Activated T-helper 1 cell treated with Interleukin-2 at 50 U/mL for 16 hours (primary cell): Measurements from ENCODE around the gene MLYCD.

Experiments used
- DNase-seq: peaks from one replicate; pipeline ENCODE4 v3.0.0-alpha.2; 2020; ENCODE audit warnings: low read depth

Gene MLYCD

GRCh38 chr16:83899978-83900377 lies 1.1 kb downstream of the MLYCD start:
- DNase-seq, result no peak

- DNase-seq, result no peak
These were observed 1.7 kb downstream of the MLYCD start for GRCh38 chr16:83900571-83900970.

DNA sequence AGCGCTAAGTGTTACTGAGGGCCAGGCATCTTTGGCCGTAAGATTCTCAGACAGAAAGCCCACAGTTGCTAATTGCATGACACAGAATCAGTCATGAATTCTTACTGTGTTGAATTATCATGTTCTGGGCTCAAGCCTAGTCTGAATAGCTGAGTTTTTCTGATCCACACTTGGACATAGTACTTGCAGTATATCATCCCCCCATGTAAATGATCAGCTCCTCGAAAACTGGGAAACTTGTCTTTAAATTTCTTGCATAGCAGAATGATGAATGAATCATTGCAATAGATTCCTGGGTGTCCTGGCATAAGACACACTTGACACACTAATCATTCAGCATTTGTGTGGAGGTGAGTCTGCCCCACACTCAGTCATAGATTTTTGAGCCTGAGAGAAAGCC lies 2.2 kb downstream of the MLYCD start:
- no peak for DNase-seq

- DNase-seq, result no peak
These were observed 4.8 kb downstream of the MLYCD start for GRCh38 chr16:83903751-83904150.

GRCh38 chr16:83906683-83907082 lies 7.8 kb downstream of the MLYCD start:
- no peak for DNase-seq

- DNase-seq, result no peak
These were observed 8.2 kb downstream of the MLYCD start for GRCh38 chr16:83907111-83907510.

DNA sequence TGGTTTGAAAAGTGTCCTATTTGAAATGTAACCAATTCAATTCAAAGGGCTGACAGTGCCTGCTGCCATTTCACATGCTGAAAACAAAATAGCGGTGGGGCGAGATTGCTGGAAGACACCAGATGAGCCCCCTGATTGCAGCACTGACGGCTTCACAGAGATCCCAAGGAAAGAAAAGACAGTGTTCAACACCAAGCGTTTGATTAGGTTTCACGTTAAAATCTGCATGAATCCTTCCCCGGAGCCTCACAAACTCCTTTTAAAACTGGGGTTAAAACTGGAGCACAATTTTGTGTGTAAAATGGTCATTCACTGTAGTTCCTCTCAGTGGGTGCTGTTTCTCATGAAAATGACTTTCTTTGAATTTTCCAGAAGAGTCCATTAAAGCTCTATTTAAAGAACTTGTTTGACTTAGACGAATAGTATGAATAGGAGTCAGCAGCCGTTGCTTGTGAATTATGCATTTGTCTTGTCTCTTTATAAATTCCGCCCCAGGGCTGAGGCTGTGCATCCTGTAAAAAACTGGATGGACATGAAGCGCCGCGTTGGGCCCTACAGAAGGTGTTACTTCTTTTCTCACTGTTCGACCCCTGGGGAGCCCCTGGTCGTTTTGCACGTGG lies 8.8 kb downstream of the MLYCD start:
- no peak for DNase-seq

GRCh38 chr16:83908798-83909197 lies 9.9 kb downstream of the MLYCD start:
- DNase-seq, result no peak

DNA sequence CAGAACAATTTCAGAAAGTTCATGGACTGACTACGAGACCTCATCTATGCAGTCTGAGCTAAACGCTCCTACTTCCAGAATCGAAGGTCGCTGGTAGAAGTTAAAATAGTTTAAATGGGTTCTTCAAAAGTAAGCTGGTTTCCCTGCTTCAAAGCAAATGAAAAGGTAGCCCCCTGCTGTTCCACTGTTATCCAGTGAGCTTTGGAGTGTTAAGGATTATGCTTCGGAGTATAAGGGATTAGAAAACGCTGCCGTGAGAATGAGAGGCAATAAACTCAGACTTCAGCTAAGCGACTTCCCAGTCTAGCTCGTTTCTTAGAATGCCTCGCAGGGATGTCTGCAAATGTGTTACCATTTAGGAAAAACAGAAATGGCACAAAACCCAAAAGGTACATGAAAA lies 12.4 kb downstream of the MLYCD start:
- no peak for DNase-seq

DNA sequence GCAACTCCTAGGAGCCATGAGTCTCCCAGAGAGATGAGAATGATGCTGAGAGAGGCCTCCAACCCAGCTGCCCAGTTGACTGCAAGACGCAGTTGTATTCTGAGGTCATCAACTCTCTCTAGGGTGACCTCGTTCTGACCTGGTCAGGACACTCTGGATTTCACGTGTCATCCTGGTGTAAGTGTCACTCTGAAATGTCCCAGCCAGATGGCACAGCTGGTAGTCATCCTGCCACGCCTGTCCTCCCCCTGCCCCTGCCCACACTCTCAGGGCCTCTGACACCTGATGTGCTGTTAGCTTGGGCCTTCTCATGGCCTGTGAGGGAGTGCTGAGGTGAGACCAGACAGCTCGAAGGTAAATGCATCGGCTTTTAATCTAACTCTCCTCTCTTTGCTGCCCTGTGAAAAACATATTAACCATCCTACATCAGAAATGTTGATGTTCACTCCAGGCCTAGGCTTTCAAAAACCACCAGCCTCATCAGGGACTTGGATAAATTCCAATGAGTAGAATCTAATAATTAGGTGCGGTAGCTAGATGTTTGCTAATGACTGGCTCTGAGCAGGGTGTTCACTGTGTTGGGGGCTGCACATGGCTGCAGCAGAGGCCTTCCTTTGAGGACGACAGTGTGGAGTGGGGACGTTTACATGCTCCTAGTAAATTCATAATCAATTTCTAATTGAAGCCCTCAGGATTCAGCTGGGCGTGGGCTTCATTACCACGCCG lies 13.8 kb downstream of the MLYCD start:
- DNase-seq, result no peak

- DNase-seq, result no peak
These were observed 14.3 kb downstream of the MLYCD start for GRCh38 chr16:83913245-83913633.

DNA sequence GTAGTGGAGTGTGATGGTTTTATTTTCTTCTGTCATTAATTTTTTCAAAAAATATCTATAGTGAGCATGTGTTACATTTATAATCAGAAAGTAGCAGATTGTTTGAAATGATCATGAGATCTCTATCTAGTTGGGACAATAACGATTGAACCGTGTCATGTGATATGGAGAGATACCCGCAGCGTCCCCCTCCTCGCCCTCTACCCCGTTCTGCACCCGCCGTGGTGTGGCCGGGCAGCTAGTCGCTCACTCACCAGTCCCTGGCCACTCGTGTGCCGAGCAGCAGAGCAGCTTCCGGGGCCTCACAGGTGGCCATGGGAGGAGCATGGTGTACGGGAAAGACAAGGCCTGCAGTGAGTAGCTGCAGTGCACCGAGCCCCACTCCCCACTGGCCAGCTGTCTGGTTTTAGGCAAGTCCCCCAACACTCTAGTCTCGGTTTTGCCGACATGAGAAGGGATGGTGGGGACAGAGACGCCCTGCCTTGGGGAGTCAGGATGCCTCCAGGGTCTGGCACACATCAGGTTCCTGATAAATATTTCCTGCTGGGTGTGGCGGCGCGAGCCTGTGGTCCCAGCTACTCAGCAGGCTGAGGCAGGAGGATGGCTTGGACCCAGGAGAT lies 15.3 kb downstream of the MLYCD start:
- no peak for DNase-seq

GRCh38 chr16:83915081-83915480 lies 16.2 kb downstream of the MLYCD start:
- DNase-seq, result no peak

- no peak for DNase-seq
These were observed 16.6 kb downstream of the MLYCD start for GRCh38 chr16:83915491-83915890.

DNA sequence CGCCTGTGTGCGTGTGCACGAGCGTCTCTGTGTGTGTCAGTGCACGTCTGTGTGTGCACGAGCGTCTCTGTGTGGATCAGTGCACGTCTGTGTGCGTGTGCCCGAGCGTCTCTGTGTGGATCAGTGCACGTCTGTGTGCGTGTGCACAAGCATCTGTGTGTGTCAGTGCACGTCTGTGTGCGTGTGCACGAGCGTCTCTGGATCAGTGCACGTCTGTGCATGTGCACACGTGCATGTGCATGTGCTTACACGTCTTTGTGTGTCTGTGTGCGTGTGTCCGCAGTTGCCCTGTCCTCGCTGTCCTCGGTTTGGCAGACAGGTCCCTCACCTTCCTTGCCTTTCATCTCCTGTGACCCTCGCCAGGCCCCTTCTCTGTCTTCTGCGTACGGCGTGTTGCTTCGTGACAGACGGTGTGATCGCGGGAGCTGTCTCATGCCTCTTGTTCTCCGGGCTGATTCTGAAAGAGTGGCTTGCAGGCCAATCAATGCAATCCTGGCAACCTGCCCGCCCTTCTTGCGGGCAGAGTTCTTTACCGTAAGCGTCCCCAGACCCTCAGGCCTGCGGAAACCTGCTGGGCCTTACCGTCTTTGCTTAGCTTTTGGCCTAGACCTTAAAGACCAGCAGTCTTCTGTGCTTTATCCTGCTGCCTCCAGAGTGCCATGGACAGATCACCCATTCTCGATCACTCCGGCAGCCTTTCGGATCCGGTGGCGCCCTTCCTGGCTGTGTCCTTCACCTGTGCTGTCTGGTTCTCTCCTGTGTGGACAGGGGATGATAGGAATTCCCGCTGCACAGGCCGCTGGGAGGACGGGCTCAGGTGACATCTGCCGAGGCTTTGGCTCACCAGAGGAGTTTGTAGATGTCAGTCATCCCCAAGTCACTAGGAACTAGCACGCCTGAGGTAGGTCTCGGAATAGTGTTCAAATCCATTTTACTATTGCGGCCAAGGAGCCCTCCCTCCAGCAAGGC lies 18.5 kb downstream of the MLYCD start:
- DNase-seq, result no peak

GRCh38 chr16:83920894-83921491 lies 22.1 kb downstream of the MLYCD start:
- DNase-seq, result no peak

GRCh38 chr16:83923581-83924365 lies 24.9 kb downstream of the MLYCD start:
- DNase-seq, result no peak

DNA sequence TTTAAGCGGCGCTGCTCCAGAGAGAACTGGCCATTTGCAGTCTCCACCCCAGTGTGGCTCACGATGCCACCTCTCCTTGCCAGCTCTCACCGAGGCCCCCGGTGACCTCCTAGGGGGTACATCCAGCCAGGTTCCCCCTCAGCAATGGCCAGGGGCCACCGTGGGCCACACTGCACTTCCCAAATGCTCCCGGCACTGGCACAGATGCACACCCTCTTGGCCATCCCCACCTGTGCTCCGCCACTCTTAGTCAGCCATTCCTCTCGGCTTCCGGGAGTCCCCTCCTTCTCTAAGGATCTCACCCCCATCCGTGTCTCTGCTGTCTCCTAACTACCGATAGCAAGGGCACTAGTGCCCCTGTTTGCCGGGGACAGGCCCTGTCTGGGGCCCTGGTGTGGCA lies 25.8 kb downstream of the MLYCD start:
- no peak for DNase-seq

GRCh38 chr16:83925095-83925905 lies 26.4 kb downstream of the MLYCD start:
- no peak for DNase-seq
